Hepatocyte (in vitro differentiated cells): Measurements from ENCODE around the gene EPHA2.

Experiments
- EZH2phosphoT487 ChIP-seq: fragments of 200-600 bp; sonication (generic); IDR thresholded peaks from one replicate; pipeline ENCODE4 v1.6.1; 2018; ENCODE audit warnings: antibody characterized with exemption, mild to moderate bottlenecking, low read depth, moderate library complexity; ENCODE audit not compliant: unreplicated experiment, severe bottlenecking
- TF ChIP-seq, protein P1 (sequence below): fragments of 200-600 bp; sonication (generic); IDR thresholded peaks from 2 replicates; pipeline ENCODE4 v1.5.1; 2016; ENCODE audit warnings: antibody characterized with exemption, mild to moderate bottlenecking; ENCODE audit not compliant: poor library complexity

- TF ChIP-seq, protein P1, sequence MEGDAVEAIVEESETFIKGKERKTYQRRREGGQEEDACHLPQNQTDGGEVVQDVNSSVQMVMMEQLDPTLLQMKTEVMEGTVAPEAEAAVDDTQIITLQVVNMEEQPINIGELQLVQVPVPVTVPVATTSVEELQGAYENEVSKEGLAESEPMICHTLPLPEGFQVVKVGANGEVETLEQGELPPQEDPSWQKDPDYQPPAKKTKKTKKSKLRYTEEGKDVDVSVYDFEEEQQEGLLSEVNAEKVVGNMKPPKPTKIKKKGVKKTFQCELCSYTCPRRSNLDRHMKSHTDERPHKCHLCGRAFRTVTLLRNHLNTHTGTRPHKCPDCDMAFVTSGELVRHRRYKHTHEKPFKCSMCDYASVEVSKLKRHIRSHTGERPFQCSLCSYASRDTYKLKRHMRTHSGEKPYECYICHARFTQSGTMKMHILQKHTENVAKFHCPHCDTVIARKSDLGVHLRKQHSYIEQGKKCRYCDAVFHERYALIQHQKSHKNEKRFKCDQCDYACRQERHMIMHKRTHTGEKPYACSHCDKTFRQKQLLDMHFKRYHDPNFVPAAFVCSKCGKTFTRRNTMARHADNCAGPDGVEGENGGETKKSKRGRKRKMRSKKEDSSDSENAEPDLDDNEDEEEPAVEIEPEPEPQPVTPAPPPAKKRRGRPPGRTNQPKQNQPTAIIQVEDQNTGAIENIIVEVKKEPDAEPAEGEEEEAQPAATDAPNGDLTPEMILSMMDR, result no peak
- no peak for TF ChIP-seq EZH2phosphoT487
These were observed 38.5 kb downstream of the EPHA2 start for GRCh38 chr1:16117369-16117768.
